Smooth muscle cell (in vitro differentiated cells): ENCODE data around the gene CD52. TPM values are rescaled to one million over a fixed set of nuclear protein-coding genes. Genes with fewer than 3 reads are reported as not detected.

Experiments used
- DNase-seq: peaks from one replicate; lab custom pipeline; 2025; ENCODE audit not compliant: unreplicated experiment; lab: John Stamatoyannopoulos, UW
- H2AFZ ChIP-seq: fragments of 200-600 bp; sonication (generic); 2 replicates; pipeline ENCODE4 v1.6.0; 2016; ENCODE audit warnings: antibody characterized with exemption, low read depth, mild to moderate bottlenecking
- H3F3A ChIP-seq: fragments of 200-600 bp; sonication (generic); 2 replicates; pipeline ENCODE4 v1.6.0; 2017; ENCODE audit warnings: antibody characterized with exemption, low read depth
- H3K27ac ChIP-seq: fragments of 200-600 bp; sonication (generic); 2 replicates; pipeline ENCODE4 v1.5.1; 2016; ENCODE audit warnings: low read depth, mild to moderate bottlenecking
- H3K27me3 ChIP-seq: fragments of 200-600 bp; sonication (generic); 2 replicates; pipeline ENCODE4 v1.6.1; 2016; ENCODE audit warnings: low read depth, mild to moderate bottlenecking
- H3K36me3 ChIP-seq: fragments of 200-600 bp; sonication (generic); 2 replicates; pipeline ENCODE4 v1.5.1; 2016; ENCODE audit warnings: low read depth
- H3K4me1 ChIP-seq: fragments of 200-600 bp; sonication (generic); 2 replicates; pipeline ENCODE4 v1.5.1; 2016; ENCODE audit warnings: low read depth
- H3K4me2 ChIP-seq: fragments of 200-600 bp; sonication (generic); 2 replicates; pipeline ENCODE4 v1.6.0; 2016; ENCODE audit warnings: mild to moderate bottlenecking
- H3K4me3 ChIP-seq: fragments of 200-600 bp; sonication (generic); 2 replicates; pipeline ENCODE4 v1.5.1; 2016; ENCODE audit warnings: mild to moderate bottlenecking
- H3K79me2 ChIP-seq: fragments of 200-600 bp; sonication (generic); 2 replicates; pipeline ENCODE4 v1.6.0; 2016; ENCODE audit warnings: low read depth, mild to moderate bottlenecking
- H3K9ac ChIP-seq: fragments of 200-600 bp; sonication (generic); 2 replicates; pipeline ENCODE4 v1.6.0; 2016; ENCODE audit warnings: low read depth
- H3K9me3 ChIP-seq: fragments of 200-600 bp; sonication (generic); replicated peaks from 2 replicates; pipeline ENCODE4 v1.5.1; 2016; ENCODE audit warnings: low read depth
- H4K20me1 ChIP-seq: fragments of 200-600 bp; sonication (generic); 2 replicates; pipeline ENCODE4 v1.6.0; 2016; ENCODE audit warnings: low read depth
- CTCF ChIP-seq: fragments of 200-600 bp; sonication (generic); IDR thresholded peaks from 2 replicates; pipeline ENCODE4 v1.5.1; 2017; ENCODE audit warnings: borderline replicate concordance, mild to moderate bottlenecking, antibody characterized with exemption; ENCODE audit not compliant: insufficient read depth, poor library complexity, severe bottlenecking
- WGBS: methylation state at CpG from one replicate; pipeline ENCODE4 v1.1.7; 2016; ENCODE audit warnings: low lambda C conversion rate; 5-methylcytosine and 5-hydroxymethylcytosine counted together
- polyA plus RNA-seq: library from polyadenylated mRNA; unstranded; fragments of >200 nt; fragmentation: Nextera tagmentation; extraction: Ambion mirVana; gene quantifications from 2 replicates; pipeline ENCODE4 v1.2.1, GENCODE V29; 2016
- total RNA-seq: library from RNA; depleted of rRNA; stranded (reverse); fragments of >200 nt; gene quantifications from 2 replicates; pipeline ENCODE4 v1.2.3, GENCODE V29; 2014

The CD52 gene
- total and polyA plus RNA-seq, 2 experiments from 2014 or later = 0.39 TPM; not detected in 1

GRCh38 chr1:26302733-26303405 is 14.9 kb upstream of the CD52 start:
- no peak overlapping the region for H3K4me2 ChIP-seq
- no peaks in the 10 kb centered on the region for H4K20me1 ChIP-seq
- no peak for TF ChIP-seq CTCF
- WGBS = 69% methylated on average over 8 of the region's 8 CpGs
- no peak for DNase-seq
- H3K4me3 ChIP-seq = no peak overlapping the region
- peaks cover 10% of the 10 kb centered on the region for H3K4me1 ChIP-seq
- H3K36me3 ChIP-seq = no peaks in the 10 kb centered on the region
- no peaks in the 10 kb centered on the region for H3K27me3 ChIP-seq
- H3K27ac ChIP-seq = no peak overlapping the region
- H3K9me3 ChIP-seq = no peaks in the 10 kb centered on the region
- H2AFZ ChIP-seq = no peak overlapping the region
- H3K9ac ChIP-seq = no peak overlapping the region
- H3K79me2 ChIP-seq = no peaks in the 10 kb centered on the region
- H3F3A ChIP-seq = no peaks in the 10 kb centered on the region

- H3K4me3 ChIP-seq = peak overlapping the region; percentile 91
- TF ChIP-seq CTCF = no peak
- H4K20me1 ChIP-seq = no peaks in the 10 kb centered on the region
- DNase-seq = no peak
- 53% methylated on average over 8 of the region's 8 CpGs for WGBS
- no peaks in the 10 kb centered on the region for H3K9me3 ChIP-seq
- peak overlapping the region; percentile 65 for H3K27ac ChIP-seq
- no peaks in the 10 kb centered on the region for H3K27me3 ChIP-seq
- H3K79me2 ChIP-seq = no peaks in the 10 kb centered on the region
- H3K9ac ChIP-seq = peak overlapping the region; percentile 95
- H3F3A ChIP-seq = no peaks in the 10 kb centered on the region
- no peaks in the 10 kb centered on the region for H3K36me3 ChIP-seq
- H3K4me2 ChIP-seq = peak overlapping the region; percentile 99
- H2AFZ ChIP-seq = peak overlapping the region; percentile 99
- H3K4me1 ChIP-seq = peaks cover 10% of the 10 kb centered on the region
These were observed 12.0 kb upstream of the CD52 start for GRCh38 chr1:26305667-26306289.

- no peaks in the 10 kb centered on the region for H3K27me3 ChIP-seq
- peak within 1 kb of the TSS; percentile 99 for H2AFZ ChIP-seq
- DNase-seq = peak; percentile 48
- H3K27ac ChIP-seq = peak within 1 kb of the TSS; percentile 65
- peak within 1 kb of the TSS; percentile 99 for H3K4me2 ChIP-seq
- H3K4me1 ChIP-seq = peaks cover 10% of the 10 kb centered on the region
- WGBS = 3% methylated on average over 51 of the region's 51 CpGs
- H3K79me2 ChIP-seq = no peaks in the 10 kb centered on the region
- H3K9me3 ChIP-seq = no peaks in the 10 kb centered on the region
- H3K9ac ChIP-seq = peak within 1 kb of the TSS; percentile 95
- no peaks in the 10 kb centered on the region for H3K36me3 ChIP-seq
- peak within 1 kb of the TSS; percentile 91 for H3K4me3 ChIP-seq
- no peak for TF ChIP-seq CTCF
- H4K20me1 ChIP-seq = no peaks in the 10 kb centered on the region
- H3F3A ChIP-seq = no peaks in the 10 kb centered on the region
These were observed 11.2 kb upstream of the CD52 start, which contains the start of gene UBXN11 for GRCh38 chr1:26306290-26307229. TSS of gene UBXN11 (minus strand) at chr1:26306636. CDS start at chr1:26302883, 3,753 bp downstream.
